ENCODE results near the gene CA5A. TPM values are rescaled to one million over a fixed set of nuclear protein-coding genes. Genes with fewer than 3 reads are reported as not detected.

Gene CA5A
- total and polyA plus RNA-seq, 9 of the 15 experiments (the other 6 are each of a cell fraction or from before 2014, with no cell fraction given): not detected

DNA sequence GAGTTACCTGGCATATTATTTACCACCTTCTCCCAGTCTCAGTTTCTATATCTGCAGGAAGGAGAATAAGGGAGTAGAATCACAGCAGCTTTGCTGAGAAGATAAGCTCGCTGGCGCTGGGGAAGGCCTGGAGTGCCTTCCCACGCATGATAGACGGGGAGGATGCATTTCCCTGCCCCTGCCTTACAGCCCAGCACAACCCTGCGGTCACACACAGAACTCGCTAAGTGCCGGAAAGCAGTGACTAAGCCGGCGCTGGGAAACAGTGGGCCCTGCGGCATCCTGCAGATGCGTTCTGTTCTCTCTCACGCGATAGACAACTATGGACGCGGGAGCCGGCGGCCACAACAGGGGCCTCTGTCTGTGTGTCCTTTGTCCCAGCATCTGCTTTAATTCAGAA, 4.8 kb downstream of the CA5A start (continued):
- TF ChIP-seq, protein P1, sequence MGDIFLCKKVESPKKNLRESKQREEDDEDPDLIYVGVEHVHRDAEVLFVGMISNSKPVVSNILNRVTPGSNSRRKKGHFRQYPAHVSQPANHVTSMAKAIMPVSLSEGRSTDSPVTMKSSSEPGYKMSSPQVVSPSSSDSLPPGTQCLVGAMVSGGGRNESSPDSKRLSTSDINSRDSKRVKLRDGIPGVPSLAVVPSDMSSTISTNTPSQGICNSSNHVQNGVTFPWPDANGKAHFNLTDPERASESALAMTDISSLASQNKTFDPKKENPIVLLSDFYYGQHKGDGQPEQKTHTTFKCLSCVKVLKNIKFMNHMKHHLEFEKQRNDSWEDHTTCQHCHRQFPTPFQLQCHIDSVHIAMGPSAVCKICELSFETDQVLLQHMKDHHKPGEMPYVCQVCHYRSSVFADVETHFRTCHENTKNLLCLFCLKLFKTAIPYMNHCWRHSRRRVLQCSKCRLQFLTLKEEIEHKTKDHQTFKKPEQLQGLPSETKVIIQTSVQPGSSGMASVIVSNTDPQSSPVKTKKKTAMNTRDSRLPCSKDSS (IDR thresholded peaks at IDR 0.05; ENCODE audit: low read depth, partially characterized antibody): no peak
- TF ChIP-seq ZNF584 (CRISPR knock-in tag; IDR thresholded peaks at IDR 0.05; ENCODE audit: low read depth) (no peak), ZNF551 (CRISPR knock-in tag; IDR thresholded peaks at IDR 0.05) (no peak), ZNF146 (CRISPR knock-in tag; IDR thresholded peaks at IDR 0.05; ENCODE audit: unreplicated experiment) (no peak), CHD2 (IDR thresholded peaks at IDR 0.05; ENCODE audit: low read depth, low read length) (no peak), ZBTB2 (IDR thresholded peaks at IDR 0.05) (no peak), ZFP1 (CRISPR knock-in tag; IDR thresholded peaks at IDR 0.05) (no peak), ZNF140 (CRISPR knock-in tag; IDR thresholded peaks at IDR 0.05) (no peak), TFAM (CRISPR knock-in tag; conservative IDR thresholded peaks at IDR 0.05) (no peak), NFYB (IDR thresholded peaks at IDR 0.05; ENCODE audit: extremely low read depth, insufficient read length) (no peak), RAD21 (CRISPR knock-in tag; conservative IDR thresholded peaks at IDR 0.05 in 1 of 2, IDR thresholded peaks at IDR 0.05 in 1 of 2) (peak in 1 of 2 experiments; percentile 26; a peak in 1 of 4 replicates), MAZ (CRISPR knock-in tag; conservative IDR thresholded peaks at IDR 0.05 in 1 of 2, IDR thresholded peaks at IDR 0.05 in 1 of 2) (no peak; a peak in 1 of 4 replicates), KLF1 (tag; IDR thresholded peaks at IDR 0.05) (no peak), NR2C2 (CRISPR knock-in tag; IDR thresholded peaks at IDR 0.05) (no peak), NR2C2 (tag; IDR thresholded peaks at IDR 0.05) (no peak), NCOA2 (IDR thresholded peaks at IDR 0.05; ENCODE audit: partially characterized antibody in 2 of 2) (no peak), MNT (conservative IDR thresholded peaks at IDR 0.05) (no peak)
- TF ChIP-seq, protein P2, sequence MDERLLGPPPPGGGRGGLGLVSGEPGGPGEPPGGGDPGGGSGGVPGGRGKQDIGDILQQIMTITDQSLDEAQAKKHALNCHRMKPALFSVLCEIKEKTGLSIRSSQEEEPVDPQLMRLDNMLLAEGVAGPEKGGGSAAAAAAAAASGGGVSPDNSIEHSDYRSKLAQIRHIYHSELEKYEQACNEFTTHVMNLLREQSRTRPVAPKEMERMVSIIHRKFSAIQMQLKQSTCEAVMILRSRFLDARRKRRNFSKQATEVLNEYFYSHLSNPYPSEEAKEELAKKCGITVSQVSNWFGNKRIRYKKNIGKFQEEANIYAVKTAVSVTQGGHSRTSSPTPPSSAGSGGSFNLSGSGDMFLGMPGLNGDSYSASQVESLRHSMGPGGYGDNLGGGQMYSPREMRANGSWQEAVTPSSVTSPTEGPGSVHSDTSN (CRISPR knock-in tag; IDR thresholded peaks at IDR 0.05; ENCODE audit: low read depth): no peak
- TF ChIP-seq, protein P2 (tag; conservative IDR thresholded peaks at IDR 0.05; ENCODE audit: low read depth): 0 out of 2 replicates have a peak, but pooled peaks have one; percentile 11
- TF ChIP-seq, protein P3, sequence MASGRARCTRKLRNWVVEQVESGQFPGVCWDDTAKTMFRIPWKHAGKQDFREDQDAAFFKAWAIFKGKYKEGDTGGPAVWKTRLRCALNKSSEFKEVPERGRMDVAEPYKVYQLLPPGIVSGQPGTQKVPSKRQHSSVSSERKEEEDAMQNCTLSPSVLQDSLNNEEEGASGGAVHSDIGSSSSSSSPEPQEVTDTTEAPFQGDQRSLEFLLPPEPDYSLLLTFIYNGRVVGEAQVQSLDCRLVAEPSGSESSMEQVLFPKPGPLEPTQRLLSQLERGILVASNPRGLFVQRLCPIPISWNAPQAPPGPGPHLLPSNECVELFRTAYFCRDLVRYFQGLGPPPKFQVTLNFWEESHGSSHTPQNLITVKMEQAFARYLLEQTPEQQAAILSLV (tag; IDR thresholded peaks at IDR 0.05): no peak

Measured in K562 (cell line).